ENCODE results near the gene IL1RAPL2. TPM values are rescaled to one million over a fixed set of nuclear protein-coding genes. Genes with fewer than 3 reads are reported as not detected.

Gene IL1RAPL2
- total and polyA plus RNA-seq, 10 of the 15 experiments (the other 5 are each of a cell fraction or from before 2014, with no cell fraction given), result 0.19 TPM; not detected in 9

GRCh38 chrX:104918122-104918521 is 352.1 kb downstream of the IL1RAPL2 start:
- DNase-seq (ENCODE audit: low read depth, low spot score) (no peak), ATAC-seq (peak; percentile 70), FAIRE-seq (no peak)
- WGBS (ENCODE audit: insufficient coverage, insufficient replicate concordance, low lambda C conversion rate, missing lambda C conversion rate), result 6% methylated on average over 1 of the region's 1 CpG
- H3K9ac ChIP-seq (ENCODE audit: control insufficient read depth, insufficient read depth, low read length), result no peak overlapping the region
- intact Hi-C loops (cut with micrococcal nuclease; ENCODE audit: unreplicated experiment), result no loop called here
- H3K79me2 ChIP-seq (ENCODE audit: control insufficient read depth, insufficient read depth, low read length), result no peaks in the 10 kb centered on the region
- no peaks in the 10 kb centered on the region for H3K9me3 ChIP-seq (replicated peaks; ENCODE audit: control insufficient read depth, insufficient read depth, low read length)
- H4K20me1 ChIP-seq (ENCODE audit: control insufficient read depth, insufficient read depth), result no peaks in the 10 kb centered on the region
- H3K27me3 ChIP-seq (replicated peaks in 1 of 2; ENCODE audit: control insufficient read depth in 2 of 2, insufficient read depth in 2 of 2, low read length in 1 of 2), result no peaks in the 10 kb centered on the region
- ChIA-PET CTCF (interaction anchor here (0.7 to 1.2 kb wide), 3 partner anchors 17 to 249 kb away, joined by 3 to 4 read pairs (median 4); no protein-coding TSS in a partner anchor), RAD21 (ENCODE audit: unreplicated experiment) (no interaction called here), POLR2A (interaction anchor here (0.7 kb wide), 1 partner anchor 270 kb away, joined by 3 read pairs; no protein-coding TSS in a partner anchor), SMC1A (ENCODE audit: uncharacterized antibody, unreplicated experiment) (no interaction called here)
- no TSS peak for BruUV-seq (replicated peaks)
- no peak overlapping the region for H3K4me3 ChIP-seq
- H3K4me1 ChIP-seq (ENCODE audit: control insufficient read depth, insufficient read depth, low read length), result no peaks in the 10 kb centered on the region
- no peak overlapping the region for H3K27ac ChIP-seq (ENCODE audit: control insufficient read depth, insufficient read depth)
- no peaks in the 10 kb centered on the region for H3K36me3 ChIP-seq (ENCODE audit: control insufficient read depth in 2 of 2, insufficient read depth in 2 of 2, low read length in 1 of 2)
- in situ Hi-C loops (cut with MboI), result no loop called here
- H2AFZ ChIP-seq (ENCODE audit: control insufficient read depth, low read depth, low read length), result no peak overlapping the region
- H3K4me2 ChIP-seq (ENCODE audit: control insufficient read depth, insufficient read depth), result no peak overlapping the region
- TF ChIP-seq CBX5 (IDR thresholded peaks at IDR 0.05; ENCODE audit: low read depth), result no peak
- TF ChIP-seq IKZF2 (IDR thresholded peaks at IDR 0.05), result peak; percentile 31 to 63; a peak in 2 of 4 replicates
- no peak for TF ChIP-seq E2F8 (IDR thresholded peaks at IDR 0.05; ENCODE audit: low read depth, partially characterized antibody)
- TF ChIP-seq ZNF687 (IDR thresholded peaks at IDR 0.05), result no peak
- no peak for TF ChIP-seq NRF1 (conservative IDR thresholded peaks at IDR 0.05; ENCODE audit: low read depth, low read length)
- TF ChIP-seq SIX5 (IDR thresholded peaks at IDR 0.05; ENCODE audit: low read depth, low read length, severe bottlenecking), result no peak
- TF ChIP-seq JUNB (IDR thresholded peaks at IDR 0.05), result no peak
- 0 out of 2 replicates have a peak, but pooled peaks have one; percentile 45 for TF ChIP-seq BMI1 (IDR thresholded peaks at IDR 0.05; ENCODE audit: borderline replicate concordance)
- peak; percentile 35; the same call in 1 of the 2 replicates for TF ChIP-seq MTA2 (IDR thresholded peaks at IDR 0.05; ENCODE audit: low read depth)
- no peak for TF ChIP-seq ZBED1 (IDR thresholded peaks at IDR 0.05; ENCODE audit: borderline replicate concordance)
- no peak for TF ChIP-seq STAT1 (conservative IDR thresholded peaks at IDR 0.05)
- no peak for TF ChIP-seq MYC (IDR thresholded peaks at IDR 0.05; ENCODE audit: insufficient read depth, insufficient read length, insufficient replicate concordance, low read length, severe bottlenecking)
- no peak for TF ChIP-seq TCF3 (IDR thresholded peaks at IDR 0.05; ENCODE audit: borderline replicate concordance, insufficient read depth, low read depth, low read length)
- TF ChIP-seq HDGF (IDR thresholded peaks at IDR 0.05), result no peak
